ENCODE measurements around the gene CLHC1.

DNA sequence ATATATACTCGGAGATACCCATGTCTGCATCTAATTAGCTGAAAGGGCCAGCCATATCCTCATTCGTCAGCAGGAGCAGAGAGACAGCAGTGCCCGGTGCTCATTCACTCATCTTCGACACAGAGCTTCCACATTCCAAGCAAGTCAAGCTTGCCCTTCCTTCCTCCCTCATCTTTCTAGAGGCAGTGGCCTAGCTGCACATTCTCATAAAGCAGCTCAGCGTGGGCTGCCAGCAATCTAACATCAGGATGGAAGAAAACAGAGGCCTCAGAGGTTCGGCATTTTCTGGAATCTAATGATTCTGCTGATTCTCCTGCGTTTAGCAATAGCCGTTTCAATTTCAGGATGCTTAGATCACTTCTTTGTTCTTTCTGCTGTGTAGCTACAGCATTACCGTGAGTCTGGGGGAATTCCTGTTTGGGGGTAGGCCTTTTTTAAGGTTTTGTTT is 68.8 kb downstream of the CLHC1 start:
- no peak for TF ChIP-seq REST (IDR thresholded peaks at IDR 0.05; ENCODE audit: insufficient read depth in 1 of 2, low read depth in 2 of 2, low read length in 2 of 2)
- no peak for TF ChIP-seq POLR2AphosphoS5 (IDR thresholded peaks at IDR 0.05; ENCODE audit: low read depth, low read length)
- no peak for TF ChIP-seq SIN3A (IDR thresholded peaks at IDR 0.05; ENCODE audit: borderline replicate concordance, insufficient read depth, low read length)
